ENCODE results near the gene LRRC8C.

GRCh38 chr1:89687254-89687653 lies 54.3 kb downstream of the LRRC8C start:
- TF ChIP-seq CTCF (IDR thresholded peaks at IDR 0.05; ENCODE audit: poor library complexity): no peak
- no peak for TF ChIP-seq EZH2phosphoT487 (IDR thresholded peaks at IDR 0.05; ENCODE audit: low read depth, severe bottlenecking, unreplicated experiment)

Data from hepatocyte (in vitro differentiated cells).